Panc1 (cell line): ENCODE measurements around the gene AKAP6.

Source experiments
- POLR2AphosphoS5 ChIP-seq: IDR thresholded peaks from 2 replicates; pipeline ENCODE4 v1.6.1; 2012; ENCODE audit warnings: mild to moderate bottlenecking, low read depth, low read length, moderate library complexity
- SIN3A ChIP-seq: IDR thresholded peaks from 2 replicates; pipeline ENCODE4 v1.6.1; 2012; ENCODE audit warnings: low read depth, mild to moderate bottlenecking, low read length, moderate library complexity, borderline replicate concordance; ENCODE audit not compliant: insufficient read depth
- TCF7L2 ChIP-seq: IDR thresholded peaks from 2 replicates; pipeline ENCODE4 v1.6.1; 2011; ENCODE audit warnings: mild to moderate bottlenecking, low read depth, low read length, inconsistent platforms
- TF ChIP-seq, protein P1 (sequence below): fragments of 450-650 bp; IDR thresholded peaks from 2 replicates; pipeline ENCODE4 v1.5.1; 2017; ENCODE audit warnings: mild to moderate bottlenecking
- TF ChIP-seq, protein P2 (sequence below), 2 experiments: IDR thresholded peaks; 2 replicates each; pipeline ENCODE4 v1.6.1; 2011 to 2012; ENCODE audit warnings: low read depth in 2 of 2, control low read depth in 1 of 2, low read length in 1 of 2, mild to moderate bottlenecking in 1 of 2, moderate library complexity in 1 of 2; ENCODE audit not compliant: insufficient read depth in 1 of 2

DNA sequence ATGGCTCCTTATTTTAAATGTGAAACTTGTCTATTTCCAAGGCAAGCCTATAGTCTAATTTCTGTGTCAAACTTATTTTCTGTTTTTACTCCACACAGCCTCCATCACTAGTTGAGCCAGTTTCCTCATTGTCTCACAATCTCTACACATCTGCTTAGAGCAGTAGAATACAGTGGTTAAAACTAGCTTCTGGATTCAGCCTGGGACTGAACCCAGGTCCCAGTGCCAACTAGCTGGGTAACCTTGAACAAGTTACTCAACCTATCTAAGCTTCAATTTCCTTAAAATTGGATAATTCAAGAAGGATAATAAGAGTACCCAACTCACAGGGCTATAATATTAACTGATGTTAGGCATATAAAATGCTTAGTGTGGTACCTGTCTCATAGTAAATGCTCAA is 304.8 kb downstream of the AKAP6 start:
- TF ChIP-seq POLR2AphosphoS5 = no peak
- TF ChIP-seq, protein P1, sequence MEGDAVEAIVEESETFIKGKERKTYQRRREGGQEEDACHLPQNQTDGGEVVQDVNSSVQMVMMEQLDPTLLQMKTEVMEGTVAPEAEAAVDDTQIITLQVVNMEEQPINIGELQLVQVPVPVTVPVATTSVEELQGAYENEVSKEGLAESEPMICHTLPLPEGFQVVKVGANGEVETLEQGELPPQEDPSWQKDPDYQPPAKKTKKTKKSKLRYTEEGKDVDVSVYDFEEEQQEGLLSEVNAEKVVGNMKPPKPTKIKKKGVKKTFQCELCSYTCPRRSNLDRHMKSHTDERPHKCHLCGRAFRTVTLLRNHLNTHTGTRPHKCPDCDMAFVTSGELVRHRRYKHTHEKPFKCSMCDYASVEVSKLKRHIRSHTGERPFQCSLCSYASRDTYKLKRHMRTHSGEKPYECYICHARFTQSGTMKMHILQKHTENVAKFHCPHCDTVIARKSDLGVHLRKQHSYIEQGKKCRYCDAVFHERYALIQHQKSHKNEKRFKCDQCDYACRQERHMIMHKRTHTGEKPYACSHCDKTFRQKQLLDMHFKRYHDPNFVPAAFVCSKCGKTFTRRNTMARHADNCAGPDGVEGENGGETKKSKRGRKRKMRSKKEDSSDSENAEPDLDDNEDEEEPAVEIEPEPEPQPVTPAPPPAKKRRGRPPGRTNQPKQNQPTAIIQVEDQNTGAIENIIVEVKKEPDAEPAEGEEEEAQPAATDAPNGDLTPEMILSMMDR = no peak
- no peak for TF ChIP-seq TCF7L2
- TF ChIP-seq SIN3A = no peak
- TF ChIP-seq, protein P2, sequence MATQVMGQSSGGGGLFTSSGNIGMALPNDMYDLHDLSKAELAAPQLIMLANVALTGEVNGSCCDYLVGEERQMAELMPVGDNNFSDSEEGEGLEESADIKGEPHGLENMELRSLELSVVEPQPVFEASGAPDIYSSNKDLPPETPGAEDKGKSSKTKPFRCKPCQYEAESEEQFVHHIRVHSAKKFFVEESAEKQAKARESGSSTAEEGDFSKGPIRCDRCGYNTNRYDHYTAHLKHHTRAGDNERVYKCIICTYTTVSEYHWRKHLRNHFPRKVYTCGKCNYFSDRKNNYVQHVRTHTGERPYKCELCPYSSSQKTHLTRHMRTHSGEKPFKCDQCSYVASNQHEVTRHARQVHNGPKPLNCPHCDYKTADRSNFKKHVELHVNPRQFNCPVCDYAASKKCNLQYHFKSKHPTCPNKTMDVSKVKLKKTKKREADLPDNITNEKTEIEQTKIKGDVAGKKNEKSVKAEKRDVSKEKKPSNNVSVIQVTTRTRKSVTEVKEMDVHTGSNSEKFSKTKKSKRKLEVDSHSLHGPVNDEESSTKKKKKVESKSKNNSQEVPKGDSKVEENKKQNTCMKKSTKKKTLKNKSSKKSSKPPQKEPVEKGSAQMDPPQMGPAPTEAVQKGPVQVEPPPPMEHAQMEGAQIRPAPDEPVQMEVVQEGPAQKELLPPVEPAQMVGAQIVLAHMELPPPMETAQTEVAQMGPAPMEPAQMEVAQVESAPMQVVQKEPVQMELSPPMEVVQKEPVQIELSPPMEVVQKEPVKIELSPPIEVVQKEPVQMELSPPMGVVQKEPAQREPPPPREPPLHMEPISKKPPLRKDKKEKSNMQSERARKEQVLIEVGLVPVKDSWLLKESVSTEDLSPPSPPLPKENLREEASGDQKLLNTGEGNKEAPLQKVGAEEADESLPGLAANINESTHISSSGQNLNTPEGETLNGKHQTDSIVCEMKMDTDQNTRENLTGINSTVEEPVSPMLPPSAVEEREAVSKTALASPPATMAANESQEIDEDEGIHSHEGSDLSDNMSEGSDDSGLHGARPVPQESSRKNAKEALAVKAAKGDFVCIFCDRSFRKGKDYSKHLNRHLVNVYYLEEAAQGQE (IDR thresholded peaks at IDR 0.05; ENCODE audit: insufficient read depth in 1 of 2, low read depth in 2 of 2, low read length in 1 of 2) = no peak
